NCI-H2029 treated with DMSO at 0.1 percent for 48 hours (cell line): ENCODE results near the gene EPB41L2.
"Not testable (repeated sequence)": the region's sequence is repeated elsewhere in the genome, so short reads cannot be mapped to it uniquely, and the experiment has no call there.

ENCODE experiments used
- DNase-seq: peaks from one replicate; lab custom pipeline; 2025; lab: John Stamatoyannopoulos, UW

Gene EPB41L2

GRCh38 chr6:131063028-131063763, at the start of gene EPB41L2:
Gene EPB41L2, minus strand, starts transcription at chr6:131063245. Its CDS starts 106,760 bp downstream, at chr6:130956485.
- DNase-seq = peak; percentile 5

GRCh38 chr6:131112249-131112648, 49.2 kb upstream of the EPB41L2 start:
- no peak for DNase-seq

GRCh38 chr6:131107151-131107550, 44.1 kb upstream of the EPB41L2 start:
- DNase-seq = no peak

- no peak for DNase-seq
Observed at GRCh38 chr6:131103901-131104300, 40.9 kb upstream of the EPB41L2 start.

- DNase-seq = no peak
Observed at GRCh38 chr6:131103296-131103695, 40.3 kb upstream of the EPB41L2 start.

GRCh38 chr6:131101911-131102680, 39.1 kb upstream of the EPB41L2 start:
- DNase-seq = no peak

GRCh38 chr6:131096786-131097185, 33.7 kb upstream of the EPB41L2 start:
- DNase-seq = no peak

- no peak for DNase-seq
Observed at GRCh38 chr6:131093334-131093733, 30.3 kb upstream of the EPB41L2 start.

- not testable (repeated sequence) for DNase-seq
Observed at GRCh38 chr6:131091944-131092343, 28.9 kb upstream of the EPB41L2 start.

GRCh38 chr6:131090339-131090738, 27.3 kb upstream of the EPB41L2 start:
- not testable (repeated sequence) for DNase-seq

GRCh38 chr6:131084982-131085381, 21.9 kb upstream of the EPB41L2 start:
- DNase-seq = no peak

- DNase-seq = no peak
Observed at GRCh38 chr6:131083687-131084086, 20.6 kb upstream of the EPB41L2 start.

GRCh38 chr6:131082335-131082734, 19.3 kb upstream of the EPB41L2 start:
- DNase-seq = no peak

- no peak for DNase-seq
Observed at GRCh38 chr6:131080084-131080483, 17.0 kb upstream of the EPB41L2 start.

GRCh38 chr6:131073577-131073976, 10.5 kb upstream of the EPB41L2 start:
- no peak for DNase-seq

GRCh38 chr6:131070061-131070460, 7.0 kb upstream of the EPB41L2 start:
- DNase-seq = no peak

GRCh38 chr6:131068165-131068564, 5.1 kb upstream of the EPB41L2 start:
- DNase-seq = no peak

GRCh38 chr6:131067521-131067920, 4.5 kb upstream of the EPB41L2 start:
- no peak for DNase-seq

GRCh38 chr6:131065824-131066171, 2.8 kb upstream of the EPB41L2 start:
- DNase-seq = no peak

GRCh38 chr6:131065112-131065823, 2.2 kb upstream of the EPB41L2 start:
- DNase-seq = no peak

- DNase-seq = no peak
Observed at GRCh38 chr6:131063764-131064272, 773 bp upstream of the EPB41L2 start.

- DNase-seq = no peak
Observed at GRCh38 chr6:131062241-131063027, 611 bp downstream of the EPB41L2 start.
